ENCODE data around the gene STX1A.

DNA sequence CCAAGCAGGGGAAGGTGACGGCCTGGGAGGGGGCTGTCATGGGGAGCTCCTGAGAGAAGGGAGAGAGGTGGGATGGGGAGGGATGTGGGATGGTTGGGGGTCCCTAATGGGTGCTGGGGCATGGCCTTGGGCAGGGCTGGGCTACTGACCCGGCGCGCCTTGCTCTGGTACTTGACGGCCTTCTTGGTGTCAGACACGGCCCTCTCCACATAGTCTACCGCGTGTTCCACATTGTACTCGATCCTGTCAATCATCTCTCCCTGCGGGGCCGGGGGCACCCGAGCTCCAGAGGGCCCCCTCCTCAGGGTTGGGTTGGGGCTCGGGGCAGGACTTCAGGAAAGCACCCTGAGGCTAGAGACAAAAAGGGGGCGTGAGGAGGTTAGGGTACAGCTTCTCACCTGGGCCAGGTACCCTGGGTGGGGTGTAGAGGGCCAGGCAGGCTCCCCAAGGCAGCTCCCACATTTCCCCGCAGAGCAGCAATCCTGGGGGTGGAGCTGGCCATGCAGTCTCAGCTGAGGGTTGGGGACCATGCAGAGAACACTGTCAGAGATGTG lies 18.8 kb downstream of the STX1A start:
- TF ChIP-seq, protein P1, sequence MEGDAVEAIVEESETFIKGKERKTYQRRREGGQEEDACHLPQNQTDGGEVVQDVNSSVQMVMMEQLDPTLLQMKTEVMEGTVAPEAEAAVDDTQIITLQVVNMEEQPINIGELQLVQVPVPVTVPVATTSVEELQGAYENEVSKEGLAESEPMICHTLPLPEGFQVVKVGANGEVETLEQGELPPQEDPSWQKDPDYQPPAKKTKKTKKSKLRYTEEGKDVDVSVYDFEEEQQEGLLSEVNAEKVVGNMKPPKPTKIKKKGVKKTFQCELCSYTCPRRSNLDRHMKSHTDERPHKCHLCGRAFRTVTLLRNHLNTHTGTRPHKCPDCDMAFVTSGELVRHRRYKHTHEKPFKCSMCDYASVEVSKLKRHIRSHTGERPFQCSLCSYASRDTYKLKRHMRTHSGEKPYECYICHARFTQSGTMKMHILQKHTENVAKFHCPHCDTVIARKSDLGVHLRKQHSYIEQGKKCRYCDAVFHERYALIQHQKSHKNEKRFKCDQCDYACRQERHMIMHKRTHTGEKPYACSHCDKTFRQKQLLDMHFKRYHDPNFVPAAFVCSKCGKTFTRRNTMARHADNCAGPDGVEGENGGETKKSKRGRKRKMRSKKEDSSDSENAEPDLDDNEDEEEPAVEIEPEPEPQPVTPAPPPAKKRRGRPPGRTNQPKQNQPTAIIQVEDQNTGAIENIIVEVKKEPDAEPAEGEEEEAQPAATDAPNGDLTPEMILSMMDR (IDR thresholded peaks at IDR 0.05), result no peak
- TF ChIP-seq POLR2A (IDR thresholded peaks at IDR 0.05), result no peak
